Liver (tissue), 3 donors: ENCODE measurements around the gene ZC3HAV1L.

Experiments used
- EGR1 ChIP-seq, 2 donors: IDR thresholded peaks; 2 replicates each; pipeline ENCODE4 v1.6.1; 2016 to 2018; ENCODE audit warnings: antibody characterized with exemption in 2 of 2, low read depth in 2 of 2
- FOXA1 ChIP-seq: IDR thresholded peaks from 2 replicates; pipeline ENCODE4 v1.6.1; 2016; ENCODE audit warnings: antibody characterized with exemption
- FOXA2 ChIP-seq: IDR thresholded peaks from 2 replicates; pipeline ENCODE4 v1.6.1; 2016; ENCODE audit warnings: antibody characterized with exemption
- HNF4G ChIP-seq: IDR thresholded peaks from 2 replicates; pipeline ENCODE4 v1.6.1; 2016; ENCODE audit warnings: antibody characterized with exemption
- JUND ChIP-seq, 2 donors: IDR thresholded peaks; 2 replicates each; pipeline ENCODE4 v1.6.1; 2016; ENCODE audit warnings: antibody characterized with exemption in 2 of 2
- RAD21 ChIP-seq, 2 donors: IDR thresholded peaks; 2 replicates each; pipeline ENCODE4 v1.6.1; 2016; ENCODE audit warnings: antibody characterized with exemption in 2 of 2, mild to moderate bottlenecking in 2 of 2
- RXRA ChIP-seq, 2 donors: IDR thresholded peaks; 2 replicates each; pipeline ENCODE4 v1.6.1; 2017 to 2018; ENCODE audit warnings: antibody characterized with exemption in 2 of 2, mild to moderate bottlenecking in 1 of 2
- SP1 ChIP-seq: IDR thresholded peaks from 2 replicates; pipeline ENCODE4 v1.6.1; 2018; ENCODE audit warnings: antibody characterized with exemption, mild to moderate bottlenecking
- TAF1 ChIP-seq: conservative IDR thresholded peaks from 2 replicates; pipeline ENCODE4 v1.6.1; 2016; ENCODE audit warnings: antibody characterized with exemption, mild to moderate bottlenecking
- YY1 ChIP-seq: IDR thresholded peaks from 2 replicates; pipeline ENCODE4 v1.6.1; 2016; ENCODE audit warnings: antibody characterized with exemption, mild to moderate bottlenecking
- TF ChIP-seq, protein P1 (sequence below): fragments of 150-350 bp; IDR thresholded peaks from 2 replicates; pipeline ENCODE4 v1.5.1; 2017; ENCODE audit warnings: improper control_type of control experiment, low read depth, low read length; ENCODE audit not compliant: missing input control
- TF ChIP-seq, protein P2 (sequence below): IDR thresholded peaks from 2 replicates; pipeline ENCODE4 v1.6.1; 2016; ENCODE audit warnings: antibody characterized with exemption, mild to moderate bottlenecking
- TF ChIP-seq, protein P3 (sequence below): IDR thresholded peaks from 2 replicates; pipeline ENCODE4 v1.6.1; 2016; ENCODE audit warnings: antibody characterized with exemption
- donor health status: healthy.
- donor health status: healthy.

DNA sequence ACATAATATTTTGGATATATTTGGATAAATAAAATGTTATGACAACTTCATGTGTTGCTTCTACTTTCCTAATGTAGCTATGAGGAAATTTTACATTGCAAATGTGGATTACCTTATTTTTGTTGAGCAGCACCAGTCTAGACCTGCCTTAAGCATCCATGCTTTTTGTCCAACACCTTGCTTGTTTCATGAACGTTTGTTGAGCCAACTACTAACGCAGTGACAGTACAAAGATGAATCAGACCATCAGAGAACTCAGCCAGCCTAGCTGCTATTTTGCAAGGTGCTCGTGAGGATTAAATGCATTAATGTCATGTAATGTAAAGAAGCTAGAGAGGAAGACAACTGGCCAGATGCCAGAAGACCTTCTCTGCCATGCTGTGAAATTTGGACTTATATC lies 1.1 kb upstream of the ZC3HAV1L start:
- TF ChIP-seq RAD21 (IDR thresholded peaks at IDR 0.05), result no peak
- TF ChIP-seq, protein P1, sequence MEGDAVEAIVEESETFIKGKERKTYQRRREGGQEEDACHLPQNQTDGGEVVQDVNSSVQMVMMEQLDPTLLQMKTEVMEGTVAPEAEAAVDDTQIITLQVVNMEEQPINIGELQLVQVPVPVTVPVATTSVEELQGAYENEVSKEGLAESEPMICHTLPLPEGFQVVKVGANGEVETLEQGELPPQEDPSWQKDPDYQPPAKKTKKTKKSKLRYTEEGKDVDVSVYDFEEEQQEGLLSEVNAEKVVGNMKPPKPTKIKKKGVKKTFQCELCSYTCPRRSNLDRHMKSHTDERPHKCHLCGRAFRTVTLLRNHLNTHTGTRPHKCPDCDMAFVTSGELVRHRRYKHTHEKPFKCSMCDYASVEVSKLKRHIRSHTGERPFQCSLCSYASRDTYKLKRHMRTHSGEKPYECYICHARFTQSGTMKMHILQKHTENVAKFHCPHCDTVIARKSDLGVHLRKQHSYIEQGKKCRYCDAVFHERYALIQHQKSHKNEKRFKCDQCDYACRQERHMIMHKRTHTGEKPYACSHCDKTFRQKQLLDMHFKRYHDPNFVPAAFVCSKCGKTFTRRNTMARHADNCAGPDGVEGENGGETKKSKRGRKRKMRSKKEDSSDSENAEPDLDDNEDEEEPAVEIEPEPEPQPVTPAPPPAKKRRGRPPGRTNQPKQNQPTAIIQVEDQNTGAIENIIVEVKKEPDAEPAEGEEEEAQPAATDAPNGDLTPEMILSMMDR, result no peak
- TF ChIP-seq RXRA (IDR thresholded peaks at IDR 0.05), result no peak
- TF ChIP-seq, protein P2, sequence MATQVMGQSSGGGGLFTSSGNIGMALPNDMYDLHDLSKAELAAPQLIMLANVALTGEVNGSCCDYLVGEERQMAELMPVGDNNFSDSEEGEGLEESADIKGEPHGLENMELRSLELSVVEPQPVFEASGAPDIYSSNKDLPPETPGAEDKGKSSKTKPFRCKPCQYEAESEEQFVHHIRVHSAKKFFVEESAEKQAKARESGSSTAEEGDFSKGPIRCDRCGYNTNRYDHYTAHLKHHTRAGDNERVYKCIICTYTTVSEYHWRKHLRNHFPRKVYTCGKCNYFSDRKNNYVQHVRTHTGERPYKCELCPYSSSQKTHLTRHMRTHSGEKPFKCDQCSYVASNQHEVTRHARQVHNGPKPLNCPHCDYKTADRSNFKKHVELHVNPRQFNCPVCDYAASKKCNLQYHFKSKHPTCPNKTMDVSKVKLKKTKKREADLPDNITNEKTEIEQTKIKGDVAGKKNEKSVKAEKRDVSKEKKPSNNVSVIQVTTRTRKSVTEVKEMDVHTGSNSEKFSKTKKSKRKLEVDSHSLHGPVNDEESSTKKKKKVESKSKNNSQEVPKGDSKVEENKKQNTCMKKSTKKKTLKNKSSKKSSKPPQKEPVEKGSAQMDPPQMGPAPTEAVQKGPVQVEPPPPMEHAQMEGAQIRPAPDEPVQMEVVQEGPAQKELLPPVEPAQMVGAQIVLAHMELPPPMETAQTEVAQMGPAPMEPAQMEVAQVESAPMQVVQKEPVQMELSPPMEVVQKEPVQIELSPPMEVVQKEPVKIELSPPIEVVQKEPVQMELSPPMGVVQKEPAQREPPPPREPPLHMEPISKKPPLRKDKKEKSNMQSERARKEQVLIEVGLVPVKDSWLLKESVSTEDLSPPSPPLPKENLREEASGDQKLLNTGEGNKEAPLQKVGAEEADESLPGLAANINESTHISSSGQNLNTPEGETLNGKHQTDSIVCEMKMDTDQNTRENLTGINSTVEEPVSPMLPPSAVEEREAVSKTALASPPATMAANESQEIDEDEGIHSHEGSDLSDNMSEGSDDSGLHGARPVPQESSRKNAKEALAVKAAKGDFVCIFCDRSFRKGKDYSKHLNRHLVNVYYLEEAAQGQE, result no peak
- no peak for TF ChIP-seq HNF4G
- TF ChIP-seq JUND (IDR thresholded peaks at IDR 0.05), result no peak
- no peak for TF ChIP-seq FOXA1
- TF ChIP-seq, protein P3, sequence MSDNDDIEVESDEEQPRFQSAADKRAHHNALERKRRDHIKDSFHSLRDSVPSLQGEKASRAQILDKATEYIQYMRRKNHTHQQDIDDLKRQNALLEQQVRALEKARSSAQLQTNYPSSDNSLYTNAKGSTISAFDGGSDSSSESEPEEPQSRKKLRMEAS, result no peak
- no peak for TF ChIP-seq EGR1 (IDR thresholded peaks at IDR 0.05; ENCODE audit: low read depth in 2 of 2)
- TF ChIP-seq TAF1, result no peak
- TF ChIP-seq SP1, result no peak
- no peak for TF ChIP-seq FOXA2
- TF ChIP-seq YY1, result no peak
